ENCODE measurements around the gene HTD2.

Gene HTD2

GRCh38 chr3:58358808-58359207 lies 52.5 kb downstream of the HTD2 start:
- no peak for TF ChIP-seq CTCF (IDR thresholded peaks at IDR 0.05; ENCODE audit: insufficient read depth, low read depth, low read length, missing control alignments)
- H3K4me3 ChIP-seq (ENCODE audit: low read length): no peak overlapping the region
- no peak for DNase-seq (ENCODE audit: low read depth)

- DNase-seq (ENCODE audit: low read depth): peak; percentile 16
- TF ChIP-seq CTCF (IDR thresholded peaks at IDR 0.05; ENCODE audit: insufficient read depth, low read depth, low read length, missing control alignments): no peak
- no peak overlapping the region for H3K4me3 ChIP-seq (ENCODE audit: low read length)
Measured at GRCh38 chr3:58359621-58360020, 53.3 kb downstream of the HTD2 start.

GRCh38 chr3:58361866-58362265 lies 55.5 kb downstream of the HTD2 start:
- no peak for TF ChIP-seq CTCF (IDR thresholded peaks at IDR 0.05; ENCODE audit: insufficient read depth, low read depth, low read length, missing control alignments)
- DNase-seq (ENCODE audit: low read depth): no peak
- H3K4me3 ChIP-seq (ENCODE audit: low read length): no peak overlapping the region

- H3K4me3 ChIP-seq (ENCODE audit: low read length): no peak overlapping the region
- TF ChIP-seq CTCF (IDR thresholded peaks at IDR 0.05; ENCODE audit: insufficient read depth, low read depth, low read length, missing control alignments): no peak
- DNase-seq (ENCODE audit: low read depth): no peak
Measured at GRCh38 chr3:58366699-58367098, 60.4 kb downstream of the HTD2 start.

- no peak for DNase-seq (ENCODE audit: low read depth)
- TF ChIP-seq CTCF (IDR thresholded peaks at IDR 0.05; ENCODE audit: insufficient read depth, low read depth, low read length, missing control alignments): no peak
- H3K4me3 ChIP-seq (ENCODE audit: low read length): no peak overlapping the region
Measured at GRCh38 chr3:58369038-58369437, 62.7 kb downstream of the HTD2 start.

Measured in epithelial cell of esophagus (primary cell).